KMS-11 (cell line): ENCODE results near the gene PLB1.

Source experiments
- H2AFZ ChIP-seq: fragments of 200-600 bp; sonication (generic); 2 replicates; pipeline ENCODE4 v1.6.1; 2016; ENCODE audit warnings: antibody characterized with exemption, mixed run types, low read depth
- H3K27ac ChIP-seq: fragments of 200-600 bp; sonication (generic); 2 replicates; pipeline ENCODE4 v1.6.1; 2016; ENCODE audit warnings: mild to moderate bottlenecking, mixed run types
- H3K27me3 ChIP-seq: fragments of 200-600 bp; sonication (generic); 2 replicates; pipeline ENCODE4 v1.6.1; 2017; ENCODE audit warnings: mild to moderate bottlenecking, low read depth, mixed run types, moderate library complexity; ENCODE audit not compliant: insufficient read depth
- H3K36me3 ChIP-seq: fragments of 200-600 bp; sonication (generic); 2 replicates; pipeline ENCODE4 v1.6.1; 2017; ENCODE audit warnings: mild to moderate bottlenecking, mixed run types; ENCODE audit not compliant: insufficient read depth
- H3K4me1 ChIP-seq: fragments of 200-600 bp; sonication (generic); 2 replicates; pipeline ENCODE4 v1.6.1; 2016; ENCODE audit warnings: mild to moderate bottlenecking, low read depth, mixed run types; ENCODE audit not compliant: poor library complexity, severe bottlenecking
- H3K4me2 ChIP-seq: fragments of 200-600 bp; sonication (generic); 2 replicates; pipeline ENCODE4 v1.7.0; 2016; ENCODE audit warnings: mild to moderate bottlenecking, mixed run types
- H3K4me3 ChIP-seq: fragments of 200-600 bp; sonication (generic); IDR thresholded peaks from 2 replicates; pipeline ENCODE4 v1.6.1; 2017; ENCODE audit warnings: low read depth, low read length, mixed read lengths; ENCODE audit not compliant: insufficient read depth
- H3K79me2 ChIP-seq: fragments of 200-600 bp; sonication (generic); 2 replicates; pipeline ENCODE4 v1.6.1; 2016; ENCODE audit warnings: low read depth, mixed run types; ENCODE audit not compliant: insufficient read depth
- H3K9ac ChIP-seq: fragments of 200-600 bp; sonication (generic); 2 replicates; pipeline ENCODE4 v1.6.1; 2016; ENCODE audit warnings: mild to moderate bottlenecking, mixed run types
- H4K20me1 ChIP-seq: fragments of 200-600 bp; sonication (generic); 2 replicates; pipeline ENCODE4 v1.6.1; 2016; ENCODE audit warnings: mild to moderate bottlenecking, mixed run types; ENCODE audit not compliant: insufficient read depth
- TF ChIP-seq, protein P1 (sequence below): fragments of 200-600 bp; sonication (generic); conservative IDR thresholded peaks from 2 replicates; pipeline ENCODE4 v1.6.1; 2017; ENCODE audit warnings: low read depth, mild to moderate bottlenecking, antibody characterized with exemption, low read length, moderate library complexity, mixed read lengths

PLB1 gene

DNA sequence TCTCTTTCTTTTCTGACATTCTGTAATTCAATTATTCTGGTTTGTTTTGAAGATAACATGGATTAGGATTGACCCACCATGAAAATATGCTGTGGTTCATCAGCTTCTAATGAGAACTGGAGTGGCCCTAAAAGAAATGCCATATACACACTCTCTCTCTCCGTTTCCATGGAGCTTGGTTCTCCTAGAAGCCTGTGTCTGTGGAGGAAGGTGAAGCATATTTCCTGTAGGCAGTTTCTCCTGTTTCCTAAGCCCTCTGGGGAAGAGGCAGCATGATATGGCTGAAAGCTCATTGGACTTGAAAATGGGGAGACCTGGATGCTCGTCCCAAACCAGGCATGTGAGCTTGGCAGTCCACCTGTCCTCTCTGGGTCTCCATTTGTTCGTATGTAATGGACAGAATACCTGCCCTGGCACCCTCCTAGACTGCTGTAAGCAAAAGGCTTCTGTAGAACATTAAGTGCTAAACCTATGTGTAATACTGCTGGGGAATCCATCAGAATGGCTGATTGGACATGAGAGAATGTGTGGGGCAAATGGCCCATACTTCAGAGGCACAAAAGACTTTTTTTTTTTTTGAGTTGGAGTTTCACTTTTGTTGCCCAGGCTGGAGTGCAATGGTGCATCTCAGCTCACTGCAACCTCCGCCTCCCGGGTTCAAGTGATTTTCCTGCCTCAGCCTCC, 180.4 kb downstream of the PLB1 start:
- H3K4me2 ChIP-seq = no peak overlapping the region
- H3K36me3 ChIP-seq = no peaks in the 10 kb centered on the region
- H3K27ac ChIP-seq = no peak overlapping the region
- TF ChIP-seq, protein P1, sequence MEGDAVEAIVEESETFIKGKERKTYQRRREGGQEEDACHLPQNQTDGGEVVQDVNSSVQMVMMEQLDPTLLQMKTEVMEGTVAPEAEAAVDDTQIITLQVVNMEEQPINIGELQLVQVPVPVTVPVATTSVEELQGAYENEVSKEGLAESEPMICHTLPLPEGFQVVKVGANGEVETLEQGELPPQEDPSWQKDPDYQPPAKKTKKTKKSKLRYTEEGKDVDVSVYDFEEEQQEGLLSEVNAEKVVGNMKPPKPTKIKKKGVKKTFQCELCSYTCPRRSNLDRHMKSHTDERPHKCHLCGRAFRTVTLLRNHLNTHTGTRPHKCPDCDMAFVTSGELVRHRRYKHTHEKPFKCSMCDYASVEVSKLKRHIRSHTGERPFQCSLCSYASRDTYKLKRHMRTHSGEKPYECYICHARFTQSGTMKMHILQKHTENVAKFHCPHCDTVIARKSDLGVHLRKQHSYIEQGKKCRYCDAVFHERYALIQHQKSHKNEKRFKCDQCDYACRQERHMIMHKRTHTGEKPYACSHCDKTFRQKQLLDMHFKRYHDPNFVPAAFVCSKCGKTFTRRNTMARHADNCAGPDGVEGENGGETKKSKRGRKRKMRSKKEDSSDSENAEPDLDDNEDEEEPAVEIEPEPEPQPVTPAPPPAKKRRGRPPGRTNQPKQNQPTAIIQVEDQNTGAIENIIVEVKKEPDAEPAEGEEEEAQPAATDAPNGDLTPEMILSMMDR = no peak
- H3K9ac ChIP-seq = no peak overlapping the region
- no peaks in the 10 kb centered on the region for H4K20me1 ChIP-seq
- H3K27me3 ChIP-seq = no peaks in the 10 kb centered on the region
- no peak overlapping the region for H2AFZ ChIP-seq
- H3K4me3 ChIP-seq = no peak overlapping the region
- H3K4me1 ChIP-seq = peaks cover 11% of the 10 kb centered on the region
- no peaks in the 10 kb centered on the region for H3K79me2 ChIP-seq

DNA sequence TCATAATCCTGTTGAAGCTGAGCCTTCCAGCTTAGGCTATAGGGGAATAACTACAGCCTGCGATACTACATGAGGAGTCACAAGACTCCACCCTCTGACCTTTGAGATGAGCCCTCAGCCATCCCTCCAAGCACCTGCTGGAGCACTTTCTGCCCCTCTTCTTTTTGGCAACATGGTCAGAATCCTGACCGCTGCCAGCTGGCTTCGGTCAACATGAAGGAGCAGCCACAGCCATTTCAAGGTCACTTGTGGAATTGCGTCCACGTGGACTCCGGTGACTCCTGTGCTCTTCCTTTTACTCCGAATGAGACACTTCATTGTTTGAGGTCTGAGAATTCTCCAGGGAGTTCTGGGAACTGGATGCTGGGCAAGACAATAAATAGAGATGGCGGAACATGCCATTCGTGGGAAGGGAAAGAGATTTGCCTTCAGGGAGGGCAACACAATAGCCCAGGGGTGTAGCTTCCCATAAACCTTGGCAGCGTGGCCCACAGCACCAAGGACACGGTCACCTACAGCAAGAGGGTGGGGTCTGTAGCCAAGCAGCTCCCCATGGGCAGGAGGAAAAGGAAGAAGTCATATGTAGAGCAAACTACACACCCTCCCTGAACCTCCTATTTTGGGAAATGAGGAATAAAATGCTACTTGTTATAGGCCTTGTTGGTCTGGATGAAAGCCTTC, 182.5 kb downstream of the PLB1 start:
- H2AFZ ChIP-seq = no peak overlapping the region
- H3K4me3 ChIP-seq = no peak overlapping the region
- TF ChIP-seq, protein P1 = no peak
- H3K27ac ChIP-seq = no peak overlapping the region
- no peak overlapping the region for H3K4me2 ChIP-seq
- H3K79me2 ChIP-seq = no peaks in the 10 kb centered on the region
- H3K27me3 ChIP-seq = no peaks in the 10 kb centered on the region
- no peaks in the 10 kb centered on the region for H4K20me1 ChIP-seq
- no peaks in the 10 kb centered on the region for H3K36me3 ChIP-seq
- peaks cover 17% of the 10 kb centered on the region for H3K4me1 ChIP-seq
- no peak overlapping the region for H3K9ac ChIP-seq

DNA sequence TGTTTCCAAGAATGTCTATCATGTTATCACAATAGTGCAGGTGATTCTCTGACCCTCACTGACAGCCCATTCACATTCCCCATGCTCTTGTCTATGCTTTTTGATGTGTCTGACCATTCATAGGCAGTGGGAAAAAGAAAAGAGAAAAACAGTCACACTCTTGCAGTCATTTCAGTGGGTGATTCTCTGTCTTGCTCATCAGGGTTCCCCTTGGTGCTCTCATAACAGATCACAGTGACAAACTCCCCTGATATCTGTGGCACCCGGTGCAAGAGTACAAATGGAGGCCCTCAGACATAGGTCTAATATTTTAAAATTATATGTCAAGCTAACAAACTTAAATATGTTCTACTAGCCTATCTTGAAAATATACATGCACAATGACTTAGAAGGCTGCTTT, 183.1 kb downstream of the PLB1 start:
- Histone ChIP-seq H3K4me1 (peaks cover 17% of the 10 kb centered on the region), H3K27ac (no peak overlapping the region), H3K27me3 (no peaks in the 10 kb centered on the region), H3K9ac (no peak overlapping the region), H3K4me2 (no peak overlapping the region), H3K4me3 (no peak overlapping the region), H3K79me2 (no peaks in the 10 kb centered on the region), H4K20me1 (no peaks in the 10 kb centered on the region), H2AFZ (no peak overlapping the region), H3K36me3 (no peaks in the 10 kb centered on the region)
- TF ChIP-seq, protein P1 = no peak

DNA sequence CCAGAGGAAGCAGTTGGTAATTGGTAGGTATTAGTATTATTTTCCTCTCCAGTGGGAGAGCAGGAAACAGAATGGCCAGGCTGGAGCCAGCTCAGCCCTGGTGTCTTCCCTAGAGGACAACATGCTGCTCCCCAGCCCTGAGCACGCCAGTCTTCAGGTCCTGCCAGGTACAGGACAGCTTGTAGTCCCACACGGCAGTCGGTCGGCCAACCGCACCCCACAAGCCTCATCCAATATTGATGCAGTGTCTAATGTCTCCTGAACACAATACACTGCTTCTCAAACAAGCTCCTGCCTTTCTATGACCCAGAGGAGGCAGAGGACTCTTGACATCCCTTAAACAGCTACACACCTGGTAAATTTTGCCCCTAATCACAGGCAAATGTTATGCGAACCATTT, 184.8 kb downstream of the PLB1 start:
- Histone ChIP-seq H2AFZ (peak overlapping the region; percentile 32; the same call in 1 of the 2 replicates), H3K4me3 (no peak overlapping the region)

More for the DNA sequence above, 184.8 kb downstream of the PLB1 start:
- H4K20me1 ChIP-seq = no peaks in the 10 kb centered on the region
- no peaks in the 10 kb centered on the region for H3K79me2 ChIP-seq
- no peak overlapping the region for H3K4me2 ChIP-seq
- H3K9ac ChIP-seq = no peak overlapping the region
- no peaks in the 10 kb centered on the region for H3K27me3 ChIP-seq
- peaks cover 17% of the 10 kb centered on the region for H3K4me1 ChIP-seq
- TF ChIP-seq, protein P1 = no peak
- H3K27ac ChIP-seq = no peak overlapping the region
- H3K36me3 ChIP-seq = no peaks in the 10 kb centered on the region
